Astrocyte (in vitro differentiated cells and primary cell): ENCODE measurements around the gene RPL11. TPM values are rescaled to one million over a fixed set of nuclear protein-coding genes. Genes with fewer than 3 reads are reported as not detected.

Experiments used
- DNase-seq: peaks from one replicate; pipeline ENCODE4 v3.0.0-alpha.2; 2010; ENCODE audit warnings: low read depth
- FAIRE-seq: peaks from 2 replicates; lab custom pipeline; 2011; peaks lifted over from hg19 to GRCh38; lab: Jason Lieb, UNC
- H2AFZ ChIP-seq: 2 replicates; pipeline ENCODE4 v1.6.0; 2012; ENCODE audit warnings: low read depth, low read length, inconsistent platforms
- H3K27ac ChIP-seq: 2 replicates; pipeline ENCODE4 v1.5.1; 2011; ENCODE audit warnings: low read depth, low read length, inconsistent platforms
- H3K27me3 ChIP-seq: 2 replicates; pipeline ENCODE4 v1.6.0; 2011; ENCODE audit warnings: low read length, inconsistent platforms; ENCODE audit not compliant: insufficient read depth
- H3K36me3 ChIP-seq: 2 replicates; pipeline ENCODE4 v1.5.1; 2011; ENCODE audit warnings: low read length, inconsistent platforms; ENCODE audit not compliant: insufficient read depth
- H3K4me1 ChIP-seq: 2 replicates; pipeline ENCODE4 v1.5.1; 2011; ENCODE audit warnings: low read length, inconsistent platforms; ENCODE audit not compliant: insufficient read depth
- H3K4me2 ChIP-seq: 2 replicates; pipeline ENCODE4 v1.6.0; 2012; ENCODE audit warnings: low read length, inconsistent platforms
- H3K4me3 ChIP-seq: 2 replicates; pipeline ENCODE4 v1.5.1; 2011; ENCODE audit warnings: low read depth, mild to moderate bottlenecking, low read length, inconsistent platforms; ENCODE audit not compliant: insufficient read depth
- H3K79me2 ChIP-seq: 2 replicates; pipeline ENCODE4 v1.6.0; 2012; ENCODE audit warnings: mild to moderate bottlenecking, low read length, inconsistent platforms; ENCODE audit not compliant: insufficient read depth
- H3K9ac ChIP-seq: 2 replicates; pipeline ENCODE4 v1.6.0; 2012; ENCODE audit warnings: mild to moderate bottlenecking, low read length, inconsistent platforms
- H3K9me3 ChIP-seq: 2 replicates; pipeline ENCODE4 v1.5.1; 2012; ENCODE audit warnings: low read depth, mild to moderate bottlenecking, low read length, inconsistent platforms; ENCODE audit not compliant: insufficient read depth
- H4K20me1 ChIP-seq: 2 replicates; pipeline ENCODE4 v1.6.0; 2012; ENCODE audit warnings: low read length, inconsistent platforms; ENCODE audit not compliant: insufficient read depth
- H3K27ac Mint-ChIP-seq: one replicate; pipeline ENCODE4 v1.8.0; 2021; ENCODE audit warnings: mild to moderate bottlenecking, mixed read lengths; ENCODE audit not compliant: unreplicated experiment
- H3K27me3 Mint-ChIP-seq: one replicate; pipeline ENCODE4 v1.8.0; 2021; ENCODE audit warnings: low read depth, mixed read lengths; ENCODE audit not compliant: unreplicated experiment
- H3K36me3 Mint-ChIP-seq: one replicate; pipeline ENCODE4 v1.8.0; 2021; ENCODE audit warnings: low read depth, mixed read lengths; ENCODE audit not compliant: unreplicated experiment
- H3K4me1 Mint-ChIP-seq: one replicate; pipeline ENCODE4 v1.8.0; 2021; ENCODE audit warnings: low read depth, mixed read lengths; ENCODE audit not compliant: unreplicated experiment
- H3K4me3 Mint-ChIP-seq: one replicate; pipeline ENCODE4 v1.8.0; 2021; ENCODE audit warnings: mild to moderate bottlenecking, moderate library complexity, mixed read lengths; ENCODE audit not compliant: unreplicated experiment
- H3K9me3 Mint-ChIP-seq: one replicate; pipeline ENCODE4 v1.8.0; 2021; ENCODE audit warnings: mild to moderate bottlenecking, mixed read lengths; ENCODE audit not compliant: unreplicated experiment
- EZH2 ChIP-seq: IDR thresholded peaks from 2 replicates; pipeline ENCODE4 v1.6.1; 2012; ENCODE audit warnings: mild to moderate bottlenecking, low read length, inconsistent platforms; ENCODE audit not compliant: insufficient read depth
- total RNA-seq: library from RNA; stranded (reverse); gene quantifications from 2 replicates; pipeline ENCODE4 v1.2.1, GENCODE V29; 2021
- TF ChIP-seq, protein P1 (sequence below): IDR thresholded peaks from 2 replicates; pipeline ENCODE4 v1.5.1; 2011; ENCODE audit warnings: low read depth, mild to moderate bottlenecking, inconsistent platforms, low read length, moderate library complexity; ENCODE audit not compliant: insufficient read depth

Gene RPL11
- total RNA-seq, 1 donor from 2014 or later: 804 TPM

- FAIRE-seq: no peak
- H3K27ac ChIP-seq: no peak overlapping the region
- Mint-ChIP-seq H3K4me3 (no peak overlapping the region), H3K4me1 (no peaks in the 10 kb centered on the region), H3K27me3 (peaks cover 34% of the 10 kb centered on the region), H3K36me3 (no peaks in the 10 kb centered on the region), H3K27ac (no peak overlapping the region), H3K9me3 (no peaks in the 10 kb centered on the region)
- no peak overlapping the region for H3K4me3 ChIP-seq
- H3K36me3 ChIP-seq: no peaks in the 10 kb centered on the region
- peaks cover 11% of the 10 kb centered on the region for H3K27me3 ChIP-seq
- TF ChIP-seq, protein P1, sequence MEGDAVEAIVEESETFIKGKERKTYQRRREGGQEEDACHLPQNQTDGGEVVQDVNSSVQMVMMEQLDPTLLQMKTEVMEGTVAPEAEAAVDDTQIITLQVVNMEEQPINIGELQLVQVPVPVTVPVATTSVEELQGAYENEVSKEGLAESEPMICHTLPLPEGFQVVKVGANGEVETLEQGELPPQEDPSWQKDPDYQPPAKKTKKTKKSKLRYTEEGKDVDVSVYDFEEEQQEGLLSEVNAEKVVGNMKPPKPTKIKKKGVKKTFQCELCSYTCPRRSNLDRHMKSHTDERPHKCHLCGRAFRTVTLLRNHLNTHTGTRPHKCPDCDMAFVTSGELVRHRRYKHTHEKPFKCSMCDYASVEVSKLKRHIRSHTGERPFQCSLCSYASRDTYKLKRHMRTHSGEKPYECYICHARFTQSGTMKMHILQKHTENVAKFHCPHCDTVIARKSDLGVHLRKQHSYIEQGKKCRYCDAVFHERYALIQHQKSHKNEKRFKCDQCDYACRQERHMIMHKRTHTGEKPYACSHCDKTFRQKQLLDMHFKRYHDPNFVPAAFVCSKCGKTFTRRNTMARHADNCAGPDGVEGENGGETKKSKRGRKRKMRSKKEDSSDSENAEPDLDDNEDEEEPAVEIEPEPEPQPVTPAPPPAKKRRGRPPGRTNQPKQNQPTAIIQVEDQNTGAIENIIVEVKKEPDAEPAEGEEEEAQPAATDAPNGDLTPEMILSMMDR: no peak
- TF ChIP-seq EZH2: no peak
- no peak overlapping the region for H3K4me2 ChIP-seq
- no peaks in the 10 kb centered on the region for H3K4me1 ChIP-seq
- no peak for DNase-seq
- H3K9me3 ChIP-seq: no peaks in the 10 kb centered on the region
- no peak overlapping the region for H3K9ac ChIP-seq
- H2AFZ ChIP-seq: no peak overlapping the region
- H3K79me2 ChIP-seq: no peaks in the 10 kb centered on the region
- no peaks in the 10 kb centered on the region for H4K20me1 ChIP-seq
Measured at GRCh38 chr1:23644555-23644866, 47.1 kb upstream of the RPL11 start.

GRCh38 chr1:23645338-23645737 is 46.3 kb upstream of the RPL11 start:
- no peaks in the 10 kb centered on the region for H3K36me3 Mint-ChIP-seq
- H3K27ac Mint-ChIP-seq: no peak overlapping the region
- Histone ChIP-seq H3K4me3 (no peak overlapping the region), H3K4me1 (no peaks in the 10 kb centered on the region), H3K27ac (no peak overlapping the region), H3K9me3 (no peaks in the 10 kb centered on the region), H3K9ac (no peak overlapping the region), H3K4me2 (no peak overlapping the region), H3K36me3 (no peaks in the 10 kb centered on the region), H3K27me3 (peaks cover 11% of the 10 kb centered on the region), H4K20me1 (no peaks in the 10 kb centered on the region), H3K79me2 (no peaks in the 10 kb centered on the region), H2AFZ (no peak overlapping the region)
- H3K4me3 Mint-ChIP-seq: no peak overlapping the region
- no peaks in the 10 kb centered on the region for H3K4me1 Mint-ChIP-seq
- DNase-seq (no peak), FAIRE-seq (no peak)
- TF ChIP-seq EZH2: no peak
- TF ChIP-seq, protein P1: no peak
- no peaks in the 10 kb centered on the region for H3K9me3 Mint-ChIP-seq
- peaks cover 35% of the 10 kb centered on the region for H3K27me3 Mint-ChIP-seq

DNA sequence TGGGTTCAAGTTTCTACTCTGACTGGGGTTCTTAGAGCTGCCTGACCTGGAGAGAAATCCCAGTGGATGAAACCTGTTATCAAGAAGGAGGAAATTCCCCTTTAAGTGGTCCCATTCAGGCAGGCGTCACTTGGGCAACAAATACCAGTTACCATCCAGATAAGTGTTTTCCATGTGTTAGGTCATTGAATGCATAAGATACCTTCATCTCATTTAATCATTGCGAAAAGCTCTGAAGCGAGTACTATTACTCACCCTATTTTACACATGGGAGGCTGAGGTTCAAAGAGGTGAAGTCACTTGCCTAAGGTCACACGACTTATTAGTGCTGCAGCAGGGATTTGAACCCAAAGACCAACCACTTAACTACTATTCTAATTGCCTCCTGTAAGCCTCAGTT is 45.5 kb upstream of the RPL11 start:
- H3K27me3 Mint-ChIP-seq: peaks cover 42% of the 10 kb centered on the region
- Histone ChIP-seq H3K4me2 (no peak overlapping the region), H2AFZ (no peak overlapping the region), H3K9ac (no peak overlapping the region), H3K27me3 (peaks cover 17% of the 10 kb centered on the region), H3K4me1 (no peaks in the 10 kb centered on the region), H4K20me1 (no peaks in the 10 kb centered on the region), H3K9me3 (no peaks in the 10 kb centered on the region), H3K27ac (no peak overlapping the region), H3K4me3 (no peak overlapping the region), H3K79me2 (no peaks in the 10 kb centered on the region), H3K36me3 (no peaks in the 10 kb centered on the region)
- DNase-seq: no peak
- H3K4me3 Mint-ChIP-seq: no peak overlapping the region
- no peaks in the 10 kb centered on the region for H3K9me3 Mint-ChIP-seq
- no peak overlapping the region for H3K27ac Mint-ChIP-seq
- no peak for FAIRE-seq
- peaks cover 2% of the 10 kb centered on the region for H3K4me1 Mint-ChIP-seq
- no peak for TF ChIP-seq EZH2
- TF ChIP-seq, protein P1: no peak
- no peaks in the 10 kb centered on the region for H3K36me3 Mint-ChIP-seq
